ENCODE measurements around the gene SLC9A8.

SLC9A8 gene

DNA sequence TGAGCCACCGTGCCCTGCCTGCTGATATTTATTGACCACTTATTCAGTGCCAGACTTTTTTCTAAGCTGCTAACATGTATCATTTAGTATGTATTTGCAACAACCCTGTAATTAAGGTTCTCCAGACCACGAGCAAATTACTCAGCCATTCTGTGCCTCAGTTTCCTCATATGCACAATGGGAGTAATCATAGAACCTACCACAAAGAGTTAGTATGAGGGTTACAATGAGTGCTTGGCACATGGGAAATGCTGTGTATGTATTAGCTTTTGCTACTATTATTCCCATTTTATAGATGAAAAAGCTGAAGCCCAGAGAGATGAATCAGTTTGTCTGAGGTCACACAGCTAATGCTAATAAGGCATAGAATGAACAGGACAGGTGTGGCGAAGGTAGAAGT is 20.0 kb upstream of the SLC9A8 start:
- Histone ChIP-seq H3K27ac (replicated peaks) (peak overlapping the region; percentile 91), H3K27me3 (ENCODE audit: insufficient read depth, poor library complexity, severe bottlenecking) (no peaks in the 10 kb centered on the region), H3K4me3 (replicated peaks; ENCODE audit: insufficient read depth, low read length) (no peak overlapping the region)
- no peak for TF ChIP-seq GABPA (IDR thresholded peaks at IDR 0.05; ENCODE audit: low read depth)
- no peak for DNase-seq (ENCODE audit: low read depth in 1 of 2, low spot score in 1 of 2)

- Histone ChIP-seq H3K27me3 (ENCODE audit: insufficient read depth, poor library complexity, severe bottlenecking) (no peaks in the 10 kb centered on the region), H3K4me3 (replicated peaks; ENCODE audit: insufficient read depth, low read length) (no peak overlapping the region), H3K27ac (replicated peaks) (peak overlapping the region; percentile 91)
- peak in 1 of 2 experiments; percentile 88 for DNase-seq (ENCODE audit: low read depth in 1 of 2, low spot score in 1 of 2)
- TF ChIP-seq GABPA (IDR thresholded peaks at IDR 0.05; ENCODE audit: low read depth), result no peak
- peak; percentile 24; the same call in 1 of the 2 replicates for TF ChIP-seq POLR2AphosphoS5 (IDR thresholded peaks at IDR 0.05; ENCODE audit: low read depth)
- peak; percentile 75 for TF ChIP-seq SPI1 (IDR thresholded peaks at IDR 0.05; ENCODE audit: borderline replicate concordance, low read depth)
- TF ChIP-seq, protein P1, sequence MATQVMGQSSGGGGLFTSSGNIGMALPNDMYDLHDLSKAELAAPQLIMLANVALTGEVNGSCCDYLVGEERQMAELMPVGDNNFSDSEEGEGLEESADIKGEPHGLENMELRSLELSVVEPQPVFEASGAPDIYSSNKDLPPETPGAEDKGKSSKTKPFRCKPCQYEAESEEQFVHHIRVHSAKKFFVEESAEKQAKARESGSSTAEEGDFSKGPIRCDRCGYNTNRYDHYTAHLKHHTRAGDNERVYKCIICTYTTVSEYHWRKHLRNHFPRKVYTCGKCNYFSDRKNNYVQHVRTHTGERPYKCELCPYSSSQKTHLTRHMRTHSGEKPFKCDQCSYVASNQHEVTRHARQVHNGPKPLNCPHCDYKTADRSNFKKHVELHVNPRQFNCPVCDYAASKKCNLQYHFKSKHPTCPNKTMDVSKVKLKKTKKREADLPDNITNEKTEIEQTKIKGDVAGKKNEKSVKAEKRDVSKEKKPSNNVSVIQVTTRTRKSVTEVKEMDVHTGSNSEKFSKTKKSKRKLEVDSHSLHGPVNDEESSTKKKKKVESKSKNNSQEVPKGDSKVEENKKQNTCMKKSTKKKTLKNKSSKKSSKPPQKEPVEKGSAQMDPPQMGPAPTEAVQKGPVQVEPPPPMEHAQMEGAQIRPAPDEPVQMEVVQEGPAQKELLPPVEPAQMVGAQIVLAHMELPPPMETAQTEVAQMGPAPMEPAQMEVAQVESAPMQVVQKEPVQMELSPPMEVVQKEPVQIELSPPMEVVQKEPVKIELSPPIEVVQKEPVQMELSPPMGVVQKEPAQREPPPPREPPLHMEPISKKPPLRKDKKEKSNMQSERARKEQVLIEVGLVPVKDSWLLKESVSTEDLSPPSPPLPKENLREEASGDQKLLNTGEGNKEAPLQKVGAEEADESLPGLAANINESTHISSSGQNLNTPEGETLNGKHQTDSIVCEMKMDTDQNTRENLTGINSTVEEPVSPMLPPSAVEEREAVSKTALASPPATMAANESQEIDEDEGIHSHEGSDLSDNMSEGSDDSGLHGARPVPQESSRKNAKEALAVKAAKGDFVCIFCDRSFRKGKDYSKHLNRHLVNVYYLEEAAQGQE (IDR thresholded peaks at IDR 0.05; ENCODE audit: insufficient replicate concordance, low read depth), result no peak
- TF ChIP-seq, protein P2, sequence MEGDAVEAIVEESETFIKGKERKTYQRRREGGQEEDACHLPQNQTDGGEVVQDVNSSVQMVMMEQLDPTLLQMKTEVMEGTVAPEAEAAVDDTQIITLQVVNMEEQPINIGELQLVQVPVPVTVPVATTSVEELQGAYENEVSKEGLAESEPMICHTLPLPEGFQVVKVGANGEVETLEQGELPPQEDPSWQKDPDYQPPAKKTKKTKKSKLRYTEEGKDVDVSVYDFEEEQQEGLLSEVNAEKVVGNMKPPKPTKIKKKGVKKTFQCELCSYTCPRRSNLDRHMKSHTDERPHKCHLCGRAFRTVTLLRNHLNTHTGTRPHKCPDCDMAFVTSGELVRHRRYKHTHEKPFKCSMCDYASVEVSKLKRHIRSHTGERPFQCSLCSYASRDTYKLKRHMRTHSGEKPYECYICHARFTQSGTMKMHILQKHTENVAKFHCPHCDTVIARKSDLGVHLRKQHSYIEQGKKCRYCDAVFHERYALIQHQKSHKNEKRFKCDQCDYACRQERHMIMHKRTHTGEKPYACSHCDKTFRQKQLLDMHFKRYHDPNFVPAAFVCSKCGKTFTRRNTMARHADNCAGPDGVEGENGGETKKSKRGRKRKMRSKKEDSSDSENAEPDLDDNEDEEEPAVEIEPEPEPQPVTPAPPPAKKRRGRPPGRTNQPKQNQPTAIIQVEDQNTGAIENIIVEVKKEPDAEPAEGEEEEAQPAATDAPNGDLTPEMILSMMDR (IDR thresholded peaks at IDR 0.05; ENCODE audit: insufficient read depth, low read length), result no peak
Measured at GRCh38 chr20:49794336-49795134, 18.1 kb upstream of the SLC9A8 start.

DNA sequence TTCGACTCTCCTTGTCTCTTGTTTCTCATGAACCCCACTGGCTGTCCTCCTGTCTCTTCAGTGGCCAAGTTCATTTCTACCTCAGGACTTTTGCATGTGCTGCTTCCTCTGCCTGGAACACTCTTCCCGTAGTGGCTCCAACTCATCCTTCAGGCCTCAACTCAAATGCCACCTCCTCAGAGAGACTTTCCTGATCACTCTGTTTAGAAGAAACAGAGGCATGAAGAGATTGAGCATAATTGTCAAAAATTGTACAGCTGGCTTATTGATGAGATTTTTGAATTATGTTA is 17.5 kb upstream of the SLC9A8 start:
- no peaks in the 10 kb centered on the region for H3K27me3 ChIP-seq (ENCODE audit: insufficient read depth, poor library complexity, severe bottlenecking)
- no peak for DNase-seq (ENCODE audit: low read depth in 1 of 2, low spot score in 1 of 2)
- TF ChIP-seq GABPA (IDR thresholded peaks at IDR 0.05; ENCODE audit: low read depth), result no peak
- TF ChIP-seq POLR2AphosphoS5 (IDR thresholded peaks at IDR 0.05; ENCODE audit: low read depth), result no peak
- TF ChIP-seq, protein P2 (IDR thresholded peaks at IDR 0.05; ENCODE audit: insufficient read depth, low read length), result no peak
- no peak for TF ChIP-seq SPI1 (IDR thresholded peaks at IDR 0.05; ENCODE audit: borderline replicate concordance, low read depth)
- TF ChIP-seq, protein P1 (IDR thresholded peaks at IDR 0.05; ENCODE audit: insufficient replicate concordance, low read depth), result no peak
- no peak overlapping the region for H3K4me3 ChIP-seq (replicated peaks; ENCODE audit: insufficient read depth, low read length)
- peak overlapping the region; percentile 91 for H3K27ac ChIP-seq (replicated peaks)

DNA sequence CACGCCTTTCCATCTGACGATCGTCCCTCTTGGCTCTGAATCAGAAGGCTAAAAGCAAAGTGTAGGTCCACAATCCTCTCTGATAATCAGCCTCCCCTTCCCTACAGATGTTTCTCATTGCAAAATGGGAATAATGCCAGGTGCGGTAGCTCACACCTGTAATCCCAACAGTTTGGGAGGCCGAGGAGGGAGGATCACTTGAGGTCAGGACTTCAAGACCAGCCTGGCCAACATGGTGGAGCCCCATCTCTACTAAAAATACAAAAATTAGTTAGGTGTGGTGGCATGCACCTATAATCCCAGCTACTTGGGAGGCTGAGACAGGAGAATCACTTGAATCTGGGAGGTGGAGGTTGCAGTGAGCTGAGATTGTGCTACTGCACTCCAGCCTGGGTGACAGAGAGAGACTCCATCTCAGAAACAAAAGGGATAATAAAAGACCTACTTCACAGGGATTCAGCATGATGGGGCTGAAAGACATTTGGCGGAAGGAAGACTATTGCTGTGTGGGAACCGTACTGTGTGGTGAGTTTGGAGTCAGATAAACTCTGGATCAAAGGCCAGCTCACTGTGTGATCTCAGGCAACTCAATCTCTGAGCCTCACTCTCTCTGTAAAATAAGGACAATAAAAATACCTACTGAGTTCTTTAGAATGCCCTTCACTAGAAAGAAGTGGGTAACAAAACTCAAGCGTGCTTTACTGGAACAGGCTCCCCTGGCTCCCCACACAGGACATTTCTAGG is 15.9 kb upstream of the SLC9A8 start:
- Histone ChIP-seq H3K27ac (replicated peaks) (no peak overlapping the region), H3K27me3 (ENCODE audit: insufficient read depth, poor library complexity, severe bottlenecking) (no peaks in the 10 kb centered on the region), H3K4me3 (replicated peaks; ENCODE audit: insufficient read depth, low read length) (no peak overlapping the region)
- DNase-seq (ENCODE audit: low read depth in 1 of 2, low spot score in 1 of 2), result no peak
- no peak for TF ChIP-seq GABPA (IDR thresholded peaks at IDR 0.05; ENCODE audit: low read depth)
- TF ChIP-seq, protein P1 (IDR thresholded peaks at IDR 0.05; ENCODE audit: insufficient replicate concordance, low read depth), result no peak
- TF ChIP-seq POLR2AphosphoS5 (IDR thresholded peaks at IDR 0.05; ENCODE audit: low read depth), result no peak
- TF ChIP-seq SPI1 (IDR thresholded peaks at IDR 0.05; ENCODE audit: borderline replicate concordance, low read depth), result no peak
- TF ChIP-seq, protein P2 (IDR thresholded peaks at IDR 0.05; ENCODE audit: insufficient read depth, low read length), result no peak

Measured in HL-60 (cell line).